ENCODE results near the gene PPP1CC. TPM values are rescaled to one million over a fixed set of nuclear protein-coding genes. Genes with fewer than 3 reads are reported as not detected.

PPP1CC gene
- total RNA-seq, 1 donor from 2014 or later = 137 TPM

DNA sequence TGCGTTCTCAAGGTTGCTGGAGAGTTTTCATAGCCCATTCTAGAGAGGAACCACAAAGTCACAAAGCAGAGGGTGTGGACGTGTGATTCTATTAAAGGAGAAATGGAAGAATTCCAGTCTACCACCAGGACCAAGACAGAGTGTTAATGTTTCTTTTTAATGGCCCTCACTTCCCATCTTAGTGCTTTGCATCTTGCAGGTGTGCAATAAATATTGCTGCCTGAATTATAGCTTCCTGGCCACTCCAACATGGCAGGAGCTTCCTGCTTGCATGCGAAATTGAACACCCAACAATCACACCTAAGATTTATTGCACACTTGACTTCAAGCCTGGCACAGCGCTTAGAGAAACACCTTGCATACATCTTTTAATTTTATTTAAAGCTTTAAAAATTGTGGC lies 22.4 kb upstream of the PPP1CC start:
- Mint-ChIP-seq H3K4me3 (ENCODE audit: unreplicated experiment) (no peak overlapping the region), H3K27ac (ENCODE audit: unreplicated experiment) (no peak overlapping the region), H3K4me1 (ENCODE audit: low read depth, unreplicated experiment) (peaks cover 2% of the 10 kb centered on the region), H3K36me3 (ENCODE audit: unreplicated experiment) (no peaks in the 10 kb centered on the region), H3K9me3 (ENCODE audit: unreplicated experiment) (no peaks in the 10 kb centered on the region), H3K27me3 (ENCODE audit: unreplicated experiment) (peaks cover 3% of the 10 kb centered on the region)
- no peak for DNase-seq
- TF ChIP-seq, protein P1, sequence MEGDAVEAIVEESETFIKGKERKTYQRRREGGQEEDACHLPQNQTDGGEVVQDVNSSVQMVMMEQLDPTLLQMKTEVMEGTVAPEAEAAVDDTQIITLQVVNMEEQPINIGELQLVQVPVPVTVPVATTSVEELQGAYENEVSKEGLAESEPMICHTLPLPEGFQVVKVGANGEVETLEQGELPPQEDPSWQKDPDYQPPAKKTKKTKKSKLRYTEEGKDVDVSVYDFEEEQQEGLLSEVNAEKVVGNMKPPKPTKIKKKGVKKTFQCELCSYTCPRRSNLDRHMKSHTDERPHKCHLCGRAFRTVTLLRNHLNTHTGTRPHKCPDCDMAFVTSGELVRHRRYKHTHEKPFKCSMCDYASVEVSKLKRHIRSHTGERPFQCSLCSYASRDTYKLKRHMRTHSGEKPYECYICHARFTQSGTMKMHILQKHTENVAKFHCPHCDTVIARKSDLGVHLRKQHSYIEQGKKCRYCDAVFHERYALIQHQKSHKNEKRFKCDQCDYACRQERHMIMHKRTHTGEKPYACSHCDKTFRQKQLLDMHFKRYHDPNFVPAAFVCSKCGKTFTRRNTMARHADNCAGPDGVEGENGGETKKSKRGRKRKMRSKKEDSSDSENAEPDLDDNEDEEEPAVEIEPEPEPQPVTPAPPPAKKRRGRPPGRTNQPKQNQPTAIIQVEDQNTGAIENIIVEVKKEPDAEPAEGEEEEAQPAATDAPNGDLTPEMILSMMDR (IDR thresholded peaks at IDR 0.05; ENCODE audit: partially characterized antibody, unreplicated experiment) = no peak

DNA sequence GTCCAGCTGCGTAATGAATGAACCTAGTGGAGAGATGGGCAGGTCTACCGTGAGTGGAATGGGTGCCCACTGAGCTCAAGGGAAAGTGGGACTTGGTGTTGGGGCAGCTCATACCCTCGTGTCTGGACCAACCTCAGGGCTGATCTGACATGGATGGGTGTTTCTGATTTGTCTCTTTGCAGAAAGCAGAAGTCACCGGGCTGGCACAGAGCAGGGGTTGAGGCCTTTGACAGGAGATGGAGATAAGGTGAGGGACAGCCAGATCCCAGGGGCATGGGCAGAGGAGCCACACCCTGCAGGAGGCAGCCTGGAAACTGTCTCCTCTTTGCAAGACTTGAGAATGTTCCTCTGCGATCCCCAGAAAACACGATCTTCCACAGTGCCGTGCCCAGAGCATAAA lies 20.9 kb upstream of the PPP1CC start:
- no peak overlapping the region for H3K27ac Mint-ChIP-seq (ENCODE audit: unreplicated experiment)
- H3K4me3 Mint-ChIP-seq (ENCODE audit: unreplicated experiment) = no peak overlapping the region
- no peaks in the 10 kb centered on the region for H3K4me1 Mint-ChIP-seq (ENCODE audit: low read depth, unreplicated experiment)
- no peak for DNase-seq
- no peaks in the 10 kb centered on the region for H3K36me3 Mint-ChIP-seq (ENCODE audit: unreplicated experiment)
- H3K27me3 Mint-ChIP-seq (ENCODE audit: unreplicated experiment) = peaks cover 3% of the 10 kb centered on the region
- TF ChIP-seq, protein P1 (IDR thresholded peaks at IDR 0.05; ENCODE audit: partially characterized antibody, unreplicated experiment) = no peak
- H3K9me3 Mint-ChIP-seq (ENCODE audit: unreplicated experiment) = no peaks in the 10 kb centered on the region

DNA sequence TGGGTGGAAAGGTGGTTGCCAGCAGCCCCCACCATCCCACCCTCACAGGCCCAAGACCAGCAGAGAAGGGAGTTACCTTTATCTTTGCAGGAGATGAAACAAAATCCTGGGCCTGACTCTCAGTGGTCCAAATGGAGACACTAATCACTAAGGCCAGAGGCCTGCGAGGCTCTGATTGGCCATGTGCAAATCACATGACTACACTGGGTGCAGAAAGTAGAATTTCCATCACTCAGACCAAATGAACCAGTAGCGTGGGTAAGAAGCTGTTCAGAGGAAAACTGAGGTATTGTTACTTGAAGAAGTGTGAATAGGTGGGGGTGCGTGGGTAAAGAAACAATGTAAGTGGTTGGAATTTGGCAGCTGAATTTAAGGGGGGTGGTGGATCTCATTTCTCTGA lies 20.2 kb upstream of the PPP1CC start:
- Mint-ChIP-seq H3K4me1 (ENCODE audit: low read depth, unreplicated experiment) (peaks cover 1% of the 10 kb centered on the region), H3K9me3 (ENCODE audit: unreplicated experiment) (no peaks in the 10 kb centered on the region), H3K27me3 (ENCODE audit: unreplicated experiment) (peaks cover 3% of the 10 kb centered on the region), H3K27ac (ENCODE audit: unreplicated experiment) (no peak overlapping the region), H3K36me3 (ENCODE audit: unreplicated experiment) (no peaks in the 10 kb centered on the region), H3K4me3 (ENCODE audit: unreplicated experiment) (no peak overlapping the region)
- no peak for DNase-seq
- TF ChIP-seq, protein P1 (IDR thresholded peaks at IDR 0.05; ENCODE audit: partially characterized antibody, unreplicated experiment) = no peak

DNA sequence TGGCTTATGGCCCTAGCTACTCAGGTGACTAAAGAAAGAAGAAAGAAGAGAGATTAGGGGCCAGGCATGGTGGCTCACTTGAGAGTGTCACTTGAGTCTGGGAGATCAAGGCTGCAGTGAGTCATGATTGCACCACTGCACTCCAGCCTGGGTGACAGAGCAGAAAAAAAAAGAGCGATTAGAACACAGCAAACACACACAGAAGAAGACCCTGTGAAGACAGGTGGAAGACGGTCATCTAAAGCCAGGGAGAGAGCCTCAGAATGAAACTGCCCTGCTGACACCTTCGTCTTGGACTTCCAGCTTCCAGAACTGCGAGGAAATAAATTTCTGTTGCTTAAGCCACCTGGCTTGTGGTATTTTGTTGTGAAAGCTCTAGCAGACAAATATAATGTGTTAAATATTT lies 17.5 kb upstream of the PPP1CC start:
- Mint-ChIP-seq H3K36me3 (ENCODE audit: unreplicated experiment) (no peaks in the 10 kb centered on the region), H3K27ac (ENCODE audit: unreplicated experiment) (no peak overlapping the region), H3K4me3 (ENCODE audit: unreplicated experiment) (no peak overlapping the region), H3K9me3 (ENCODE audit: unreplicated experiment) (peaks cover 2% of the 10 kb centered on the region), H3K27me3 (ENCODE audit: unreplicated experiment) (peaks cover 3% of the 10 kb centered on the region), H3K4me1 (ENCODE audit: low read depth, unreplicated experiment) (peaks cover 1% of the 10 kb centered on the region)
- TF ChIP-seq, protein P1 (IDR thresholded peaks at IDR 0.05; ENCODE audit: partially characterized antibody, unreplicated experiment) = no peak
- no peak for DNase-seq

DNA sequence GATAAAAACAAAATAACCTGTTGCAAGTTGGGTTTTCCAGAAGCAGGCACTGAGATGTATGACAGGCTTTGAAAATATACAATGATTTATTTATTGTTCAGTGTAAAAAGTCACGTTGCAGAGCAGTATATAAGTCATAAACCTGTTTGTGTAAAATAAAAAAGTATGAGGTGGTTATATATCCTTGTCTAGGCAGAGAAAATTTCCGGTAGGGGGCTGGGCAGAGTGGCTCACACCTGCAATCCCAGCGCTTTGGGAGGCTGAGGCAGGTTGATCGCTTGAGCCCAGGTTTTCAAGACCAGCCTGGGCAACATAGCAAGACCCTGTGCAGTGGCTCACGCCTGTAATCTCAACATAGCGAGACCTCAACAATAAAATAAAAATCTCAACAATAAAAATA lies 16.2 kb upstream of the PPP1CC start:
- no peak for DNase-seq
- Mint-ChIP-seq H3K9me3 (ENCODE audit: unreplicated experiment) (peaks cover 2% of the 10 kb centered on the region), H3K36me3 (ENCODE audit: unreplicated experiment) (no peaks in the 10 kb centered on the region), H3K4me1 (ENCODE audit: low read depth, unreplicated experiment) (peaks cover 4% of the 10 kb centered on the region), H3K27ac (ENCODE audit: unreplicated experiment) (no peak overlapping the region), H3K4me3 (ENCODE audit: unreplicated experiment) (no peak overlapping the region), H3K27me3 (ENCODE audit: unreplicated experiment) (peaks cover 3% of the 10 kb centered on the region)
- TF ChIP-seq, protein P1 (IDR thresholded peaks at IDR 0.05; ENCODE audit: partially characterized antibody, unreplicated experiment) = no peak
